GM08714 (cell line): Measurements from ENCODE around the gene INSRR.

Source experiments
- H3K4me3 ChIP-seq: fragments of 200-500 bp; sonication (Bioruptor generic); 2 replicates; pipeline ENCODE4 v1.5.1; 2014; ENCODE audit warnings: mild to moderate bottlenecking, low read length, inconsistent platforms
- ZNF274 ChIP-seq: IDR thresholded peaks from 2 replicates; pipeline ENCODE4 v1.6.1; 2012; ENCODE audit warnings: mild to moderate bottlenecking, low read depth, low read length

INSRR gene

DNA sequence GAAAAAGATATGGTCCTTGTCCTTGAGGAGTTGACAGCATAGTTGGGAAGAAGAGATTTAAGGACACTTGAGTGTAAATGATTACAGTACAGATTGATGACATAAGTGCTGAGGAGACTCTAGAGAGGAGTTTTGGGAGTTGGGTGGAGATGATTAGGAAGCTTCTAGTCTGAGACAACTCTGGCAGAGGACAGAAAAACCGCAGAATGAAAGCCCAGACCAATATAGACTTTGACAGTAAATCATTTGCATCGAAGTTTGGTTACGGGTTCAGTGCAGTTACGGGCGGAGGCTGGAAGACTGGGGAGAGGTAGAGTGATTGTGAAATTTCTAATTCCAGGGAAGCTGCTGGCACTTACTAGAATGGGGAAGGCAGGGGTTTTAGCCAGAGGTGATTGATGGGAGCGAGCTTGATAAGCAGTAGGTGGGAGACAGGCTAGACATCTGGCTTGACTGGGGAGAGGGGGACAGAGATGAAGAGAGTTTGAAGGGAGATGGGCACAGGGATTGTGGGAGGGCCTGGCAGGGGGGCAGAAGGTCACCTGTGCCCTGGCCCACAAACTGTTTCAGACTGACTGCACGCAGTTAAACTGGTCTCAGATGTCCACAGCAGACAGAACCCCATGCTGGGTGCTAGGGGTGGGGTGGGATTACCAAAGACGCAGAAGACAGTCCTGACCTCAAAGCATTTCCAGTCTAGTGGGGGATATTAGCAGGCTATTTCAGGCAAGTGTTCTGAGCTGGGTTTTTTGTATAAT is 62.4 kb downstream of the INSRR start:
- H3K4me3 ChIP-seq, result no peak overlapping the region
- no peak for TF ChIP-seq ZNF274

DNA sequence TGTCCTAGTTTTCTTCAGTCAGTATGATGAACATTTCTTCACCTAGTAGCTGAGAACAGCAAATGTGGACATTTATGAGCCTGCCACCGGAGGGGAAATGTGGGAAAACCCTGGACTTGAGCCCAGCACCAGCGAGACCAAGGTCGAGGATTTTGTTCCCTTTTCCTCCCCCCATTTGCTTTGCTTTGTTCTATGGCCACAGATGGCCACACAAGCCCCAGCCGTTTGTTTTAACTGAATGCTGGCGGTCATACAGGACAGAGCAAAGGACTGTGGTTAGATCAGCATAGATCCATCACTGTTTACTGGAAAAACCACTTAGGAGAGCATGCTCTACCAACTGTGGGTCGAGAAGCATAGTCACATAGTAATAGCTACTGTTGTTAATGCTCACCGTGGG is 63.1 kb downstream of the INSRR start:
- no peak overlapping the region for H3K4me3 ChIP-seq
- TF ChIP-seq ZNF274, result no peak

DNA sequence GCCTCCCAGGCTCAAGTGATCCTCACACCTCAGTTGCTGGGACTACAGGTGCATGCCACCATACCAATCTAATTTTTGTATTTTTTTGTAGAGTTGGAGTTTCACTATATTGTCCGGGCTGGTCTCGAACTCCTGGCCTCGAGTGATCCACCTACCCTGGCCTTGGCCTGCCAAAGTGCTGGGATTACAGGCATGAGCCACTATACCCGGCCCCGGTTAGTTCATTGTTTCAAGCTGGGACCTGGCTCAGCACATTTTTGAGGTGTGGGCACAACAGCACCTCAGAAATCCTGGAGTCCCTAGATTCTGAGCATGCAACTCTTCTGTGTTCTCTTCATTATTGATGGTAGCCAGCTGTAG is 63.6 kb downstream of the INSRR start:
- no peak for TF ChIP-seq ZNF274
- H3K4me3 ChIP-seq, result no peak overlapping the region

DNA sequence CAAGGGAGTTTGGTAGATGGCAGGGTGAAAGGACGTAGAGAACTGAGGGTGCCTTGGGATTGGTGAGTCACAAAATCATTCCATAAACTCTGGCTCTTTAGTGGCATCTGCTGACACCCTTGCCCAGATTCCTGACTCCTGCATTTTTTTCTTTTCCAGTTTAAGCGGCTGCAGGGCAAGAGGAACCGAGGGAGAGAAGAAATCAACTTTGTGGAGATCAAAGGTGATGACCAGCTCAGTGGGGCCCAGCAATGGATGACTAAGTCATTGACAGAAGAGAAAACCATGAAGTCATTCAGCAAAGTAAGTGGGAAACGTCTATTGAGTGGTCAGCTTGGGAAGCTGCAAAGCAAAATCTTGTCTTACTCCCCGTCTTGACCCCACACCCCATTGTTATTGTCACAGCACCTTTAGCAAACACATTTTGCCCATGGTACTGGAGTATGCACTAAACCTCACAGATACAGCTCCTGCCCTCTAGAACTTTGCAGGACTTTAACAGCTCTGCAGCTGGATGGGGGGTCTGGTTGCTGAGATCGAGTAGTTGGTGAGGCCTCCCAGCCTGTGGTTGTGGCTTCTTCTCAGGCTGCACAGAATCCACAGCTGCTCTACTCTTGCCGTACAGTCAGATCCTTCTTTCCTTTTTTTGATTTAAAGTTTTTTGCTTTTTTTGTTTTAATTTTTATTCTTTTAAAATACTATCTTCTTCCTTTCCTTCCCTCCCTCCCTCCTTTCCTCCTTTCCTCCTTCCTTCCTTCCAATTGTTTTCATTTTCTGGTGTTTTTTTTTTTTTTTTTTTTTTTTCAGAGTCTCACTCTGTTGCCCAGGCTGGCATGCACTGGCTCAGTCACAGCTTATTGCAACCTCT is 64.2 kb downstream of the INSRR start:
- TF ChIP-seq ZNF274, result no peak
- H3K4me3 ChIP-seq, result no peak overlapping the region
